ENCODE measurements around the gene ENOX1.

ENOX1 gene

DNA sequence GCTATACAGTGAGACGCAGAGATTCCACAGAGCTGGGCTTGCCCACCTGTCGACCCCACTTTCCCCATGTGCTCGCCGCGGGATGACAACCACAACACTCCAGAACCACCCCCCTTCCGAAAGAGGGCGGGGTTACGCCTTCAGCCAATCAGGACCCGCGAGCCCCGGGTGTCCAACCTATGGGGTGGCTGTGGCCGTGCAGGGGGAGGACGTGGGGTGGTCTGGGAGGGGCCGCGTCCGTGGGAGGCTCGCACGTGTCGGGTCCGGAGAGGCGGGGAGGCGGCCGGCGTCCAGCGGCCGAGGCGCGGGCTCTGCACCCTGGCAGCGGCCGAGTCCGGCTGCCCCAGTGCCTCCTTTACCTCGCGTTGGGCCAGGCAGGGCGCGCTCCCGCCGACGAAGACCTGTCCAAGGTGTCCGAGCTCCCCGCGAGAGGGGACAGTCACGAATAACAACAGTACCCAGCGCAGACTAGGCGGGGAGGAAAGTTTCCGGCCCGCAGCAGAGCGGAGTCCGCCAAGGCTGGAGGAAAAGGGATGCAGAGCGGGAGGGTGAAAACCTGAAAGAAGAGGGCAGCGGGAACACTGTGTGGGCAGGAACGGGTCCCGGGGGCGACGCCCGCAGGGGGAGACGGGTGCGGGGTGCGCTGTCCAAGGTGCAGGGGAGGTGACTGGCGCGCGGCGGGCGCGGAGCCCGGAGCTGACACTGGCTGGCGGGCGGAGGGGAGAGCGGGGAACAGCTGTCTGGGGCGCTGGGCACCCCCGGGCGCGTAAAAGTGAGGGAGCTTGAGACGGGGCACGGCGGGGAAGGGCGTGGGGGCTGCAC, 911 bp downstream of the ENOX1 start:
- DNase-seq (ENCODE audit: low spot score), result no peak

DNA sequence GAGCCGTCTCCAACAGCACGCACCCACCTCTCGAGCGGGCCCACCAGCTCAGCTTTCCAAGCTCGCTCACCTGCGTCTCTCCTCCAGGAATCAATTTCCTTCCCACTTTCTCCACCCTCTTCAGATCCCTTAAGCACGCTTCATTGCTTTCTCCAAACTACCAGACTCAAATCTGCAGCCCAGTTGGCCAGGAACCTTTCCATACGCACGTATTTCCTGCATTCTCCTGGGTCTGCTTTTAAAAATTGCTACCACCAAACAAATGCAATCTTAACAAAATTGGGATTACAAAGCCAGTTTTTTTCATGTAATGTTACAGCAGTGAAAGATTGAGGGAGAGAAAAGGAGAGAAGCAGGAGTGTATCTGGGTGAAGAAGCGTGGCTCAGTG, 1.5 kb downstream of the ENOX1 start:
- no peak for DNase-seq (ENCODE audit: low spot score)

DNA sequence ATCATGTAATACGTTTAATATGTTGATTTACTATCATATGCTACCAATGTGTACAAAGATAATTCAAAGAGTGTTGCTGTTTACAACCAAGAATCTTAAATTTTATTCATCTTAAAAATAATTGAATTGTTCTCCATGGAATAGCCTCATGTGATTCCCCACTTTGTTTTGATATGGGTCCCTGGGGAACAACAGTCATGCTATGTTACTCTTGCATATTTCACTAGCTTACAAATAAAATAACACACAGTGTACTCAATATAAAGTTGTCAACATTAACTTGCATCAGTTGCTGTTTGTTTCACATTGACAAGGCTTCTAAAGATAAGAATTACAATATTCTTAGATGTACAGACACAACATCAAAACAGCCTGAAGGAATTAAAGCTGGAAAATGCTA, 2.3 kb downstream of the ENOX1 start:
- no peak for DNase-seq (ENCODE audit: low spot score)

DNA sequence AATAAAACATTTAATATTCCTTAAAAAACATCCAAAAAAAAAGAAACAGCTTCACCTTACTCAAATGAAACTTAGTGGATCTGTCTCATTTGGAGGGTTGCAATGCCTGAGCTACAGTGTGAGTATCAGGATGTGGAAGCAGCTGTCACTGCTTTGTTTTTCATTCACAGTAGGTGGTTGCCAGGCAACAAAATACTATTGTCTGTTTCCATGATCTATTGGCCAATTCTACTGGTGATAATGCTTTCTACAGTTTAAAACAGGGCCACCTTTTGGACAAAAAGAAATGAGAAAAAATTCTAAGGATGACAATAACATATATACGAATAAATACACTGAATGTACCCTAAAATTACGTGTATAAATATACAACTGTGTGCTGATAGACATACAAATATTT, 3.0 kb downstream of the ENOX1 start:
- no peak for DNase-seq (ENCODE audit: low spot score)

DNA sequence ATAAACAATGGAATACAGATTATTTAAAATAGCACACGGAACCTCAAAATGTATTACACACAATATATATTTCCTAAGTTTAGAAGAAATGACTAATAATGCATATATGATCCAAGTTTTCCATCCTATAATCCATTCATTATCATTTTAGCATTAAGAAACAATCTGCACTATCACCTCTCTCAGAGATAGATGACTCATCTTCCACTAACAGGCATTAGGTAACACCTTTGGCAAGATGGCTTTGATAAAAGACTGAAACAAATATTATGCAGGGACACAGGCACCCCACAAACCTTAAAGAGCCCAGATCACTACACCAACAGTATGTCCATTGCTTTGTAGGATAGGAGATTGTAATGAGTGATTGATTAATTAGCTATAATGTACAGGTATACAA, 4.1 kb downstream of the ENOX1 start:
- DNase-seq (ENCODE audit: low spot score), result no peak

DNA sequence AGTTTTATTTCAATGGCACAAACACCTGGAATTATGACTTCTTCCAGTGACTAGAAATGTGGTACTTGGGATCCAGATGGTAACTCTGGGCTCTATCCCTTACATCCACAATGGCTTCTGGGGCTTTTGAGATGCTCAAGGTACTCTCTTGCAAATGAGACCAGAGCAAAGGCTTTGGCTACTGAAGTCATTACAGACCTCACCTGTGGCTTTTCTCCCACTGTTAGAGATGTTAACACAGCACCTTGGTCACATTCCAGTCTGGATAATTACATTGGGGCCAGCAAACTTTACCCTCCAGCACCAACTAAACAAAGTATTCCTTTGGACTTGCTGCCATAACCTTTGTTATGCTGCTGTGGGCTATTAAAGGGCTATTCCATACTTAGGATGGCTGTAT, 6.1 kb downstream of the ENOX1 start:
- no peak for DNase-seq (ENCODE audit: low spot score)

DNA sequence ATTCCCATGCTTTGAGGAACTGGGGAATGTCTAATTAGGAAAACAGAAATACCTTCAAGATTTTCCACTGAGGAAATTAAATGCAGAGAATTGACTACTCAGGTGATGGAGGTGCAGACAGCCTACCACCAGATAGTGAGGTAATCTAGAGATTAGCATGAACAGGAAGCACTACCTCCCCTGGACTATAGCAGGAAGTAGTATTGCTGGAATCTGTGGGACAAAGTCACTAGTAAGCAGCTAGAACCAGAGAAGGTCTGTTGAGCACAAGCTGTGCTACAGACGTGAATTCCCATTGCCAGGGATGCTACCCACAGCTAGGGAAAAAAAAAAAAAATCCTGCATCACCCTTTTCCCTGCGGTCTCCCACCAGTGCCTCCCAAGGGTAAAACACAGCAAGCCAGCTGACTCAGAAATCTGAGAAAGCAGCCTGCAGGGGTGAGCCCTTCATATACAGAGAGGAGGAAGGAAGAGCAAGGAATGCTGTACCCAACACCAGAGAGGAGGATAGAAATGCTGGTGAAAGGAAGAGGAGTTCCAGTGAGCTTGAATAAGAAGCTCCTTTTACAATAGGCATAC, 10.2 kb downstream of the ENOX1 start:
- no peak for DNase-seq (ENCODE audit: low spot score)

DNA sequence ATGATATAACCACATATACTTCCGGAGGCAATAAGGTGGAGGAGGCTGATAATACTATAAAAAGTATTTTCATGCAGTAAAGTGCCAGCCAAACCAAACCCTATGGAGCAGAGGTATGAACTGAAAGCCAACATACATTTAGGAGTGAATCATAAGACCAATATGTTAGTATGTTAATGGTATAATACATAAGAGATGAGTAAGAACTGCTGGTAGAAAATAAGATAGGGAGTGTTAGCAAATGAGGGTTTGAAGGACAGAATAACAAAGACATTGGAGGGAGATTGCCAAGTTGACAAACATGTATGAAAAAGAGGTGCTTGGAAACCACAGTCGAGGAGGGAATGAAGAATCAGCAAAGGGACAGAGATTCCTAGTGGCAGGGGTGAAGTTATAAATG, 10.8 kb downstream of the ENOX1 start:
- no peak for DNase-seq (ENCODE audit: low spot score)

DNA sequence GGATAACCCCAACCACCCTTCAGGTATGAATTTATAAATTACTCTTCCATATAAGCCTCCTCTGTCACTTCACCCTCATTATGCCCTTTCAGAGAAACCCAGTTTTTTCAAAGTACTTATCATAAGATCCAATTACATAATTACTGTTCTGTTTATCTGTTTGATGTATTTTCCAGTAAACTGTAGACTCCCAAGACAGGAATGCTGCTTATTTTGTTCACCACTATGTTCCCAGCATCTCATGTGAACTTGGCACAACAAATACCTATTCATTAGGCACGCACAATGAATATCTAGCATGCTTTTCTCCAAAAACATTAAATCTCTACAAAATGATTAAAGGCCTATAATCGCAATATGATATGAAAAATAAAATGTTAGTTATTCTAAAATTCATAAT, 13.2 kb downstream of the ENOX1 start:
- no peak for DNase-seq (ENCODE audit: low spot score)

DNA sequence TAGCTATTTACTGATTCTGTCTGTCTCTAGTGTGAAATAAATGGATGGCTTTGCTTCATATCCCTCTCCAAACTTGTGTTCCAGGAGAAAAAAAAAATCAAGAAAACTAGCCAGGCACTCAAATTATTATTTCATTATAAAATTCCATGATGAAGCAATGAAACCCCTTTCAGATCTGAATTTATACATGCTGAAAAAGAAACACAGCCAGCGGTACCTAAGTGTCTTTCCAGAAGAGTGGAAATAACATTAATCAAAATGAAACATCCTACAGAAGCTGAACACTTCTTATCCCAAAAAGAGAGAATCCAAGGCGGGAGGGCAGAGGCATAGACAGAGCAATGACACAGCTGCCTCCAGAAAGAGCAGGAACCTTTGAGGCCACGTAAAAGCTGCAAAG, 15.9 kb downstream of the ENOX1 start:
- DNase-seq (ENCODE audit: low spot score), result no peak

DNA sequence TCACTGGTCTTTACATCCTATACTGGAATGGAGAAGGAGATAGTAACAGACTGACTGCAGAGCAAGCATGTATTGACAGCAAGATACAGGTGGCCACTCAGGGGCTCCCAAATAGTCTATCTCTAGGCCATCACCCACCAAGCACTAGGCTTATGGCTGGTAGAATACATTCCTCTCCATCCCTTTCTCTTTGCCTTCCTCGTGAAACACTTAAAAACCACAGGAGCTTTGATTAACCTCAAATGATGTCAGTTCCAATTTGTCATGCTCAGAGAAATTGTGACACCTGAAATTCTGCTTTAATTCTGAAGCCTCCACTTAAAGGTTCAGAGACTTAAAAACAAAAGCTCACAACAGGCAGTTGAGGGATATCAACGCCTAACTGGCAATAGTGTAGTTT, 17.2 kb downstream of the ENOX1 start:
- no peak for DNase-seq (ENCODE audit: low spot score)

DNA sequence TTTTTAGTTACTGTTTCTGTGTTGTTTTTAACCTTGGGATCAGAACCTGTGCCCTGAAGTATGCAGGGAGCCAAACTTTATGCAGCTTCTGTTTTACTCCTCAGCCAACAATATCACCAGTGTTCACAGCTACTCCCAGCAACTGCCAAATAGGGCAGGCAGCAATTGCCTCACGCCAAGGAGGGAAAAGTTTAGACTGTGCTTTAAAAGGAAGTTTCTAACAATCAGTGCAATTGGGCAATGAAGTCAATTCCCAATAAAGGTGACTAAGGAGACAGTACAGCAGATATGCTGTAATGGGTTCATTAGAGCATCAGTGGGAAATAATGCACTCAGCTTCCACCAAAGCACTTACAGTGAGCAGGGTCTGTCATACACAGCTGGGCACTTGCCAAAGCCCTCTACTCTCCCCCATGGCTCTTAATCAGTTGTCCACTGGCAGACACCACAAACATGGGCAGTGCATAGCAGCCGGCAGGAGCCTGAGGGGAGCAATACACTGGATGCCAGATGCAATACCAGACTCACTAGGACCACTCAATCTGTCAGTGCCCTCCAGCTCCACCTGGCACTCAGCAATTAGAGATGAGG, 19.3 kb downstream of the ENOX1 start:
- DNase-seq (ENCODE audit: low spot score), result no peak

DNA sequence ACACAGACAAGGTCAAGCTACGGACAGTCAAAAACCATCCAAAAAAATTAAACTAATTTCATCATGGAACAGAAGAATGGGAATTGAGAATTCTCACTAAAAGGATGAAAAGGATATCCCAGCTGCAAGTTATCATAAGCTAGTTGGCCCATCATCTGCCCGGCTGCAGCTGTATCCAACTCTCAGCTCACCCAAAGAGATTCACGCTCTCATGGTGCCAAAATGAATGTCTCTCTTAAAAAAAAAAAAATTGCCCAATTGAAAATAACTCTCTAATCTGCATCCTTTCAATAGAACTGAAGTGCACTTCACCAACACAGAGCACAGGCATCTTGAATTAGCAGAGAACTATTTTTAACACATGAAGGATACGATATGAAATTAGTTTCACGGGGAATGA, 20.0 kb downstream of the ENOX1 start:
- DNase-seq (ENCODE audit: low spot score), result no peak

DNA sequence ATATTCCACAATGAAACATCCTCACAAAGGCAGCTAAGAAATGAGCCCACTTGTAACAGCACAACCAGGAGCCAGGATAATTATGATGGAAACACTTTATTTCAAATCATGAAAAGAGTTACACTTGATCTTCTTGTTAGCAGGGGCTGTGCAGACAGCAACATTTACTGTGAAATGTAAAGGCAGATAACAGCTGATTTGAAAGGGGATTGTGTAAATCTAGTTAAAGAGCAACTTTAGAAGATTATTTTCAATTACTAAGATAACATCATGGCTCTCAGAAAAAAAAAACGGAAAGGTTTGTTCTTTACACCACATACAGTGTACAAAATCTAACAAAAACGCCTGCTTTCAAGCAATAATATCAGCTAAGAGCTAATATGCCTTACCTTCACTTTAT, 22.4 kb downstream of the ENOX1 start:
- DNase-seq (ENCODE audit: low spot score), result no peak

DNA sequence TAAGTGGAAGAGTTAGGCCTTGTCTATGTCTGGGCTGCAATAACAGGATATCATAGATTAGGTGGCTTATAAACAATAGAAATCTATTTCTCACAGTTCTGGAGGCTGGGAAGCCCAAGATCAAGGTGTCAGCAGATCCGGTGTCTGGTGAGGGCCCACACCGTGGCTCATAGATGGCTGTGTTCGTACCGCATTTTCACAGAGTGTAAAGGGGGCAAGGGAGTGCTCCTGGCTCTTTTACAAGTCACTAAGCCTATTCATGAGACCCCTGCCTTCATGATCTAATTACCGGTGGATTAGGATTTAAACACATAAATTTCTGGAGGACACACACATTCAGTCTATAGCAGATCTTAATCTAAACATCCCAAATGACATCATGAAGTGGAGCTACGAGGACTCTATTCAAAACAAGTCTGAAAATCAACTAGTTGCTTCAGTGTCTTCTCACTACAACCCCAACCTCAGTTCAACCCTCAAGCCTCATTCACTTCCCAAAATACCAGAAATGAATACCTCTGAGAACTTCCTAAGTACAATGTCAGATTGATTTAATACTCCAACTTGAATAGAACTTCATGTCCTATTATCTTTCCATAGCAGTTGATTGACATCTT, 23.5 kb downstream of the ENOX1 start:
- DNase-seq (ENCODE audit: low spot score), result no peak

DNA sequence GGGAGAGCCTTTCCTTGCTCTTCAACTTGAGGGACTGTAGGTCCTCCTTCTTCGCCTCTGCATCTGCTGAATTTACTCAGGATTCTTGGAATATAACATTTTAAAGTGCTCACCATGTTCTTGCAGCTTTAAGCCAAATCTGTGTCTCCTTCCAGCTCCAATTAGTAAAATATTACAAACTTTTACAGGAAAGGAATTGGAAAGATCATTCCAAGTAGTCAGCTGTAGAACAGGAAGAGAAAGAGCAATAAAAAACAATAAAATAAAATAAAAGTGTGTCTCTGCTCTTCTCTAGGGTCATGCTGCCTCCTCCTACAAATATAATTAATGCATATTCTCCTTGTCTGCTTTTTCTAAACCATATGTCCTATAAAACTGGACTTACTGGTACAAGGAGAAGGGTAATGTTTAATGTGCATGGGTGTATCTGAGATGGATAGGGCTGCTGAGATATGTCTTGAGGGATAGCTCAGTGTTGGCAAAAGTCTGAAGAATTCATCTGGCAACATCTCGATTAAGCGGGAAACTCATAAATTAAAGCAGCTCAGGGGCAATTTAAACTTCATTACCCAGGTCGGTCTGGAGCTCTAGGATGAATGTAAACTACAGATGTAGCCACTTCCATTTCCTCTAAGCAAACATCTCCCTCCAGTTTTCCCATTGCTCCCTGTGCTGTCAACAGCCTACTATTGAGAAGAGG, 25.0 kb downstream of the ENOX1 start:
- DNase-seq (ENCODE audit: low spot score), result no peak

DNA sequence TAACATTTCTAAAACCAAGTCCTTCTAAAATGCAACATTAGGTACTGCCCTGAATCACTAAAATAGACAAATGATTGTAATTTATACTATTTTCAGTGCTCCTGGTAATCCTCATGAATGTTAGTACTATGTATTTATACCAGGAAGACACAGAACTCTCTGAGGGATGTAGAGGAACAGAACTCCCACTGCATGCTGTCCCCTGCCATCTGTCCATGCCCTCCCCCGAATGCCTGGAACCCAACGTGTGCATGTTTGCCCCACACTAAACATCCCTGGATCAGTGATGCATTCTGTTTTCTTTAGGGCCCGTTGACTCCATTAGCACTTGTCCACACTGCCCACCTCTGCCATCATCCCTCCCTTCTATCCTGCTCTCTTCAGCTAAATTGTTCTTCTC, 26.5 kb downstream of the ENOX1 start:
- no peak for DNase-seq (ENCODE audit: low spot score)

DNA sequence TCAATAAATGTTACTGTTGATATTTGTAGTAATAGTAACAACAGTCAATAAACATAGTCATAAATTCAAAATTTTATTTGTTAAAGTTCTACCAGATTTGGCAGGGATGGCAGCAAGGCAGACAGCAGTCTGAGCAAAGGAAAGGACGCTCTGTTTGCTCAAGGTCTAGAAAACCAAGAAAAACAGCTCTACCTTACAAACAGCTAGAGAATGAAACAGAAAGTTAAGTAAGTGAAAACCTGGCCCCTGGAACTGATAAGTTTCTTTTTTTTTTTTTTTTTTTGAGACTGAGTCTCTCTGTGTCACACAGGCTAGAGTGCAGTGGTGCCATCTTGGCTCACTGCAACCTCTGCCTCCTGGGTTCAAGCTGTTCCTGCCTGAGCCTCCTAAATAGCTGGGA, 27.9 kb downstream of the ENOX1 start:
- no peak for DNase-seq (ENCODE audit: low spot score)

DNA sequence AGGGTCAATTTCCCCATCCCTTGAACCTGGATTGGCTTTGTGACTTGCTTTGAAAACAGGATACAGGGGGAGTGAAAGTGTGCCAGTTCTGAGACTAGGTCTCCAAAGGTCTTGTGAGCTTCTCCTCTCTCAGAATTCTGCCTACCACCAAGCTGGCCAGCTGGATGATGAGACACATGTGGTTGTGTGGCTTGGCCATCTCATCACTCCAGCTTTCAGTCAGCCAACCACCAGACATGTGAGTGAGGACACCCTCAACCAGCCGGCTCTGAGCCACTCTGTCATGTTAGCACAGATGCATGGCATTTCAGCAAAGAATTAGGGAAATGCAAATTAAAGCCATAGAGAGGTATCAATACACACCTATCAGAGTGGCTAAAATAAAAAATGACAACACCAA, 29.5 kb downstream of the ENOX1 start:
- DNase-seq (ENCODE audit: low spot score), result no peak

DNA sequence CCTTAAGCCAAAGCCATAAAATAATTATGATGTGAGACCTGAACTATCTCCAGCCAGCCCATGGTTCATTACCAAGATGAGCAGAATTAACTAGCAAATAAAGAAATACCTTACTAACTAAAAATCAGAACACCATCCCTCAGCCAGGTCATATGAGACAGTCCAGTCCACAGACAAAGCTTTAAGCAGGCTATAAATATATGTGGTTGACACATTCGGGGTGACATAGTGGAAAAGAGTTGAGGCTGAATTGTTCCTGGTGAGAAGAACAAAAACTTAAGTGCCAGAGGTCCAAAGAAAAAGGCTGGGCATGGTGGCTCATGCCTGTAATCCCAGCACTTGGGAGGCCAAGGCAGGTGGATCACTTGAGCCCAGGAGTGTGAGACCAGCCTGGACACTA, 30.9 kb downstream of the ENOX1 start:
- DNase-seq (ENCODE audit: low spot score), result no peak

DNA sequence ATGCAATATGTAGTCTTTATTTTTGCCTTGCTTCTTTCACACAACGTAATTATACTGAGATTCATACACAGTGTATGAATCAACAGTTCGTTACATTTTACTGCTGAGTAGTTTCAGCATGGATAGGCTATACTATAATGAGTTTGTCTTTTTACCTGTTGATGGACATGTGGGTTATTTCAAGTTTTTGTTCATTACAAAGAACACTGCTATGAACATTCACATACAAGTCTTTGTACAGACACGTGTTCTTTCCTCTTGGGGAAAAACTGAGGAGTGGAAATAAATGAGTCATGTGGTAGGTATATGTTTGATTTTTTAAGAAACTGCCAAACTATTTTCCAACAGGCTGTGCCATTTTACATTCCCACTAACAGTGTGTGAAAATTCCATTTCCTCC, 35.1 kb downstream of the ENOX1 start:
- no peak for DNase-seq (ENCODE audit: low spot score)

DNA sequence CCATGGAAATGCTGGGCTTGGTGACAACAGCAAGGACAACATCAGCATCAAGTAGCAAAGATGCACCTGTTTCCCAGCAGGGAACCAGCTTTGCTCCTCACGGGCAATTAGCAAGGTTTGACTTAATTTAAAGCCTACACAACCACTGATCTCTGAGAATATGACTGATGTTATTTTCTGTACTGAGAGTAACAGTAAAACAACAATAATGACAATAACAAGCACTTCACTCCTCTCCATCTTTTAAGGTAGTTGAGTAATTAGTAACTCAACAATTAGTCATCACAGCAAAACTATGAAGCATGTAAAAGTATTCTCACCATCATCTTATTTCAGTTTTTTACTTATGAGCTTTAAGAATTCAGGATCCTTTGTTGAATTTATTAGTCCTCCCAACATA, 37.3 kb downstream of the ENOX1 start:
- no peak for DNase-seq (ENCODE audit: low spot score)
